DMS153 treated with DMSO at 0.1 percent for 48 hours (cell line): ENCODE measurements around the gene FABP1.

Experiments
- DNase-seq: peaks from one replicate; lab custom pipeline; 2025; ENCODE audit not compliant: unreplicated experiment; lab: John Stamatoyannopoulos, UW

The FABP1 gene

GRCh38 chr2:88081924-88082608, 45.8 kb downstream of the FABP1 start:
- DNase-seq: no peak

GRCh38 chr2:88080545-88080944, 47.3 kb downstream of the FABP1 start:
- DNase-seq: no peak

- no peak for DNase-seq
Observed at GRCh38 chr2:88078643-88079172, 49.2 kb downstream of the FABP1 start.

- no peak for DNase-seq
Observed at GRCh38 chr2:88077080-88077479, 50.8 kb downstream of the FABP1 start.

- DNase-seq: no peak
Observed at GRCh38 chr2:88074854-88075292, 53.0 kb downstream of the FABP1 start.

- no peak for DNase-seq
Observed at GRCh38 chr2:88074150-88074549, 53.7 kb downstream of the FABP1 start.
